ENCODE results near the gene DDX28. TPM values are rescaled to one million over a fixed set of nuclear protein-coding genes. Genes with fewer than 3 reads are reported as not detected.

Gene DDX28
- total RNA-seq, 6 donors from 2014 or later: 4.4 to 13.2 (median 12.1) TPM

DNA sequence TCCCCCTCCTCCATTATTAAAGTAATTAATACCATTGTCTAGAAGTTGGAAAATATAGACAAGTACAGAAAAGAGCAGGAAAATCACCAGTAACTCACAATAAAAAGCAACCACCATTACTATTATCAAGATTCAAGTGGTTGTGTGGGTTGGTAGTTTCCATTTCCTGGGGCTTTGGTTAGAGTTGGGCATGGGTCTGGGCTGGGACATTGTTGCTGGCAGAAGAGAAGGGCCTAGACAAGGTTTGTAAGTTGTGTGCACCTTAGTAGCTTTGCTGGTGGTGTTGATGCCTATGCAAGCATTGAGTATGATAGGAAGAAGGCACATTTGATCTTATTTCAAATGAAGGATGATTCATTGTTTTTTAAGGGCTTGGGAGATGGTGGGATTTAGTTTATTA lies 36.8 kb upstream of the DDX28 start:
- peak overlapping the region in 1 of 4 donors; percentile 83 for H3K27ac ChIP-seq

DNA sequence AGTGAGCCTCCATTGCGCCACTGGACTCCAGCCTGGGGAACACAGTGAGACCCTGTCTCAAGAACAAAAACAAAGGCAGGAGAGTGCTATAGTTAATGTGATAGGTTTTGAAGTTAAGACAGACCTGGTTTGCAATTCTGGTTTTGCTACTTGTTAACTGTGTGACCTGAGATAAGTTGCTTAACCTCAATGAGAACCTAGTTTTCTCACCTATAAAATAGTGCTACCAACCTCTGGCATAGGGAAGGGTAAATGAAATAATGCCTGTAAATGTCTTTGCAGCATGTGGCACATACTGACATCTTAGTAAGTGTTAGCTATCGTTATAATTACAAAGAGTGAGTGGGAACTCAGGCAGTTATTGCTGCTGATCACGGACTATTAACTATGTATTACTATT lies 32.4 kb upstream of the DDX28 start:
- no peaks in the 10 kb centered on the region for H3K9me3 ChIP-seq
- H3K27me3 ChIP-seq: no peaks in the 10 kb centered on the region
- H3K4me1 ChIP-seq: peaks cover 0 to 6% (median 2%) of the 10 kb centered on the region in 4 donors
- TF ChIP-seq POLR2AphosphoS5 (IDR thresholded peaks at IDR 0.05): no peak
- ATAC-seq (ENCODE audit: low FRiP score in 2 of 2): no peak
- H3K27ac ChIP-seq: no peak overlapping the region
- 88 to 98% methylated on average over 3 of the region's 3 CpGs for WGBS, 2 donors
- peaks cover 0 to 53% (median 23%) of the 10 kb centered on the region in 4 donors for H3K36me3 ChIP-seq
- no peak overlapping the region for H3K4me3 ChIP-seq
- no peak for DNase-seq

More for the DNA sequence above, 36.8 kb upstream of the DDX28 start:
- no peak for ATAC-seq (ENCODE audit: low FRiP score in 2 of 2)
- H3K4me3 ChIP-seq: no peak overlapping the region
- no peaks in the 10 kb centered on the region for H3K27me3 ChIP-seq
- H3K36me3 ChIP-seq: peaks cover 0 to 27% (median 4%) of the 10 kb centered on the region in 4 donors
- peaks cover 14 to 36% (median 18%) of the 10 kb centered on the region in 4 donors for H3K4me1 ChIP-seq
- no peaks in the 10 kb centered on the region for H3K9me3 ChIP-seq
- DNase-seq: no peak
- TF ChIP-seq POLR2AphosphoS5 (IDR thresholded peaks at IDR 0.05) (no peak), EP300 (IDR thresholded peaks at IDR 0.05) (no peak), POLR2A (IDR thresholded peaks at IDR 0.05) (no peak)
- TF ChIP-seq, protein P1, sequence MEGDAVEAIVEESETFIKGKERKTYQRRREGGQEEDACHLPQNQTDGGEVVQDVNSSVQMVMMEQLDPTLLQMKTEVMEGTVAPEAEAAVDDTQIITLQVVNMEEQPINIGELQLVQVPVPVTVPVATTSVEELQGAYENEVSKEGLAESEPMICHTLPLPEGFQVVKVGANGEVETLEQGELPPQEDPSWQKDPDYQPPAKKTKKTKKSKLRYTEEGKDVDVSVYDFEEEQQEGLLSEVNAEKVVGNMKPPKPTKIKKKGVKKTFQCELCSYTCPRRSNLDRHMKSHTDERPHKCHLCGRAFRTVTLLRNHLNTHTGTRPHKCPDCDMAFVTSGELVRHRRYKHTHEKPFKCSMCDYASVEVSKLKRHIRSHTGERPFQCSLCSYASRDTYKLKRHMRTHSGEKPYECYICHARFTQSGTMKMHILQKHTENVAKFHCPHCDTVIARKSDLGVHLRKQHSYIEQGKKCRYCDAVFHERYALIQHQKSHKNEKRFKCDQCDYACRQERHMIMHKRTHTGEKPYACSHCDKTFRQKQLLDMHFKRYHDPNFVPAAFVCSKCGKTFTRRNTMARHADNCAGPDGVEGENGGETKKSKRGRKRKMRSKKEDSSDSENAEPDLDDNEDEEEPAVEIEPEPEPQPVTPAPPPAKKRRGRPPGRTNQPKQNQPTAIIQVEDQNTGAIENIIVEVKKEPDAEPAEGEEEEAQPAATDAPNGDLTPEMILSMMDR (IDR thresholded peaks at IDR 0.05): no peak

DNA sequence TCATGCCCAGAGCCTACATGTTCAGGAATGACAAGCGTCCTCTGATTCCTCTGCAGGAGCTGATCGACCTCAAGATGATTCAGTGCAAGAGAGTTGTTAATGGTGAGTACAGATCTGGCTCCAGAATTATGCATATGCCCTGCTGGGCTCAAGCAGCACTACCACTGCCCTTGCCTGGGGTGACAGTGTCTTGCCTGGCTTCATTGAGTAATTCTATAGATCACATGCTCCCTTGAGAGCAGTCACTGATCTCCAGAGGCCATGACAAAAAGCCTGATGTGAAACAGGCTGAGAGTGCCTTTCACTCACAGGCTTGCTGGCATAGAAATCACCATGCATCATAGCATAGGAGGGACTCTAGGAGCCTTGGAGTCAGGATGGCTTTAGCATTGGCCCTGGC lies 26.4 kb upstream of the DDX28 start:
- H3K9me3 ChIP-seq: no peaks in the 10 kb centered on the region
- no peak overlapping the region for H3K4me3 ChIP-seq
- TF ChIP-seq, protein P1 (IDR thresholded peaks at IDR 0.05): no peak
- no peak for TF ChIP-seq EP300 (IDR thresholded peaks at IDR 0.05)
- TF ChIP-seq POLR2AphosphoS5 (IDR thresholded peaks at IDR 0.05): no peak
- no peak for TF ChIP-seq POLR2A (IDR thresholded peaks at IDR 0.05)
- ATAC-seq (ENCODE audit: low FRiP score in 2 of 2) (no peak), DNase-seq (no peak)
- H3K27ac ChIP-seq: no peak overlapping the region
- H3K27me3 ChIP-seq: no peaks in the 10 kb centered on the region
- H3K36me3 ChIP-seq: peaks cover 0 to 50% (median 29%) of the 10 kb centered on the region in 4 donors
- WGBS, 2 donors: 94 to 97% methylated on average over 2 of the region's 2 CpGs
- peaks cover 0 to 14% (median 0%) of the 10 kb centered on the region in 4 donors for H3K4me1 ChIP-seq

DNA sequence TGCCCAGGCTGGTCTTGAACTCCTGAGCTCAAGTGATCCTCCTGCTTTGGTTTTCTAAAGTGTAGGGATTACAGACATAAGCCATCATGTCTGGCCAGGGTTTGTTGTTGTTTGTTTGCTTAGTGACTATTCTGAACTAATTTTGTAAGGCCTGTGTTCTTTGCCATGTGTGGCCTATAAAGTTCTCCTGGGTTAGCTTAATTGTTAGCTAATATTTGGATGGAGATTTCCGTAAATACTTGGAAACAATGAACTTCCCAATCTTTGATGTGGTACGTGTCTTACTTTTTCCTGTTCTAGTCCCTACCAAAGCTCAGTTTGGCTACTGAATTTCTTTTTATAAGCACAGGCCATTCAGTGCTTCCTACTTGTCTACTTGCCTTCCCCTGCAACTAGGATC lies 25.0 kb upstream of the DDX28 start:
- Histone ChIP-seq H3K27ac (peak overlapping the region in 1 of 4 donors; percentile 2), H3K27me3 (no peaks in the 10 kb centered on the region), H3K4me1 (peaks cover 0 to 14% (median 0%) of the 10 kb centered on the region in 4 donors), H3K4me3 (no peak overlapping the region), H3K9me3 (no peaks in the 10 kb centered on the region), H3K36me3 (peaks cover 0 to 35% (median 18%) of the 10 kb centered on the region in 4 donors)
- DNase-seq (no peak), ATAC-seq (ENCODE audit: low FRiP score in 2 of 2) (no peak)
- TF ChIP-seq, protein P1 (IDR thresholded peaks at IDR 0.05): no peak
- no peak for TF ChIP-seq POLR2AphosphoS5 (IDR thresholded peaks at IDR 0.05)
- TF ChIP-seq POLR2A (IDR thresholded peaks at IDR 0.05): no peak
- no peak for TF ChIP-seq EP300 (IDR thresholded peaks at IDR 0.05)
- 64 to 74% methylated on average over 2 of the region's 2 CpGs for WGBS, 2 donors

DNA sequence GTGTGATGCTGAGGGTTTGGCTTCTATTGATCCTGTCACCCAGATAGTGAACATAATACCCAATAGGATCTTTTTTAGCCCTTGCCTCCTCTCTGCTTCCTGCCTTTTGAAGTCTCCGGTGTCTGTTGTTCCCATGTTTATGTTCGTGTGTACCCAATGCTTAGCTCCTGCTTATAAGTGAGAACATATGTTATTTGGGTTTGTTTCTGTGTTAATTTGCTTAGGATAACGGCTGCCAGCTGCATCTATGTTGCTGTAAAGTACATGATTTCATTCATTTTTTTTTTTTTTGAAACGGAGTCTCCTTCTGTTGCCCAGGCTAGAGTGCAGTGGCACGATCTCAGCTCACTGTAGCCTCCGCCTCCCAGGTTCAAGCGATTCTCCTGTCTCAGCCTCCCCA lies 23.1 kb upstream of the DDX28 start:
- Histone ChIP-seq H3K4me3 (no peak overlapping the region), H3K4me1 (peaks cover 4 to 15% (median 5%) of the 10 kb centered on the region in 4 donors), H3K27me3 (no peaks in the 10 kb centered on the region), H3K9me3 (no peaks in the 10 kb centered on the region), H3K36me3 (peaks cover 0 to 26% (median 12%) of the 10 kb centered on the region in 4 donors), H3K27ac (no peak overlapping the region)
- DNase-seq: no peak
- 73 to 82% methylated on average over 7 of the region's 7 CpGs for WGBS, 2 donors
- TF ChIP-seq POLR2A (IDR thresholded peaks at IDR 0.05) (no peak), POLR2AphosphoS5 (IDR thresholded peaks at IDR 0.05) (no peak), EP300 (IDR thresholded peaks at IDR 0.05) (no peak)
- TF ChIP-seq, protein P1 (IDR thresholded peaks at IDR 0.05): no peak
- ATAC-seq (ENCODE audit: low FRiP score in 2 of 2): no peak
